Keratinocyte (primary cell): ENCODE measurements around the gene PIK3CB. TPM values are rescaled to one million over a fixed set of nuclear protein-coding genes. Genes with fewer than 3 reads are reported as not detected.

Experiments
- DNase-seq: peaks from one replicate; pipeline ENCODE4 v3.0.0-alpha.2; 2011; ENCODE audit warnings: low read depth, missing footprints, low spot score
- FAIRE-seq: peaks from 2 replicates; lab custom pipeline; 2011; peaks lifted over from hg19 to GRCh38; lab: Jason Lieb, UNC
- H2AFZ ChIP-seq: 2 replicates; pipeline ENCODE4 v1.6.0; 2012; ENCODE audit warnings: low read length, control low read depth, inconsistent platforms; ENCODE audit not compliant: control insufficient read depth
- H3K27ac ChIP-seq: 2 replicates; pipeline ENCODE4 v1.5.1; 2011; ENCODE audit warnings: low read length; ENCODE audit not compliant: control insufficient read depth, insufficient read depth
- H3K27me3 ChIP-seq: 3 replicates; pipeline ENCODE4 v1.6.0; 2011; ENCODE audit warnings: low read length; ENCODE audit not compliant: control insufficient read depth, insufficient read depth; ENCODE audit errors: extremely low read depth
- H3K36me3 ChIP-seq, 2 experiments: 2 replicates in 1 of 2; 3 replicates in 1 of 2; pipeline ENCODE4 v1.5.1; 2011; ENCODE audit warnings: low read length in 2 of 2, mild to moderate bottlenecking in 1 of 2; ENCODE audit not compliant: control insufficient read depth in 2 of 2, insufficient read depth in 2 of 2; ENCODE audit errors: extremely low read depth in 1 of 2
- H3K4me1 ChIP-seq: 3 replicates; pipeline ENCODE4 v1.5.1; 2011; ENCODE audit warnings: low read length; ENCODE audit not compliant: control insufficient read depth, insufficient read depth; ENCODE audit errors: extremely low read depth
- H3K4me2 ChIP-seq: 3 replicates; pipeline ENCODE4 v1.6.0; 2011; ENCODE audit warnings: low read depth, low read length; ENCODE audit not compliant: control insufficient read depth, insufficient read depth; ENCODE audit errors: extremely low read depth
- H3K4me3 ChIP-seq, 3 experiments: fragments of 200-600 bp in 1 of 3; sonication (generic) in 1 of 3; 2 replicates in 2 of 3; 3 replicates in 1 of 3; pipeline ENCODE4 v1.5.1; 2011 to 2016; ENCODE audit warnings: low read length in 3 of 3, mild to moderate bottlenecking in 3 of 3, control low read depth in 2 of 3, inconsistent platforms in 1 of 3, low read depth in 1 of 3, mixed read lengths in 1 of 3, mixed run types in 1 of 3, moderate library complexity in 1 of 3; ENCODE audit not compliant: control insufficient read depth in 2 of 3, insufficient read depth in 2 of 3; ENCODE audit errors: extremely low read depth in 1 of 3
- H3K79me2 ChIP-seq: 2 replicates; pipeline ENCODE4 v1.6.0; 2012; ENCODE audit warnings: low read length; ENCODE audit not compliant: control insufficient read depth, insufficient read depth
- H3K9ac ChIP-seq: 3 replicates; pipeline ENCODE4 v1.6.0; 2011; ENCODE audit warnings: low read length; ENCODE audit not compliant: control insufficient read depth, insufficient read depth; ENCODE audit errors: extremely low read depth
- H3K9me1 ChIP-seq: 3 replicates; pipeline ENCODE4 v1.6.0; 2011; ENCODE audit warnings: low read length; ENCODE audit not compliant: control insufficient read depth, insufficient read depth; ENCODE audit errors: extremely low read depth
- H3K9me3 ChIP-seq: 2 replicates; pipeline ENCODE4 v1.5.1; 2012; ENCODE audit warnings: low read depth, low read length; ENCODE audit not compliant: control insufficient read depth
- H4K20me1 ChIP-seq: 3 replicates; pipeline ENCODE4 v1.6.0; 2011; ENCODE audit warnings: low read length; ENCODE audit not compliant: control insufficient read depth, insufficient read depth; ENCODE audit errors: extremely low read depth
- EZH2 ChIP-seq: IDR thresholded peaks from one replicate; pipeline ENCODE4 v1.6.1; 2012; ENCODE audit warnings: inconsistent platforms, mild to moderate bottlenecking, low read length, moderate library complexity
- dilution Hi-C: fragments of 300-500 bp; cut with MboI; formaldehyde crosslinking; loops from one replicate; pipeline ENCODE4 v1.7.0; 2020; ENCODE audit warnings: low sequenced_read_pairs; ENCODE audit not compliant: extremely low pct_ligation_motif_present
- polyA plus RNA-seq, 5 experiments: library from polyadenylated mRNA; depleted of rRNA in 3 of 5; stranded (reverse) in 3 of 5; stranded (forward) in 1 of 5; unstranded in 1 of 5; fragments of >200 nt; gene quantifications; 1 replicate in 1 of 5; 2 replicates in 3 of 5; 3 replicates in 1 of 5; pipeline versions ENCODE4 v1.2.1 to v1.2.3, GENCODE V29; 2011 to 2012; ENCODE audit warnings: missing spikeins in 2 of 5, low read depth in 1 of 5, low replicate concordance in 1 of 5
- TF ChIP-seq, protein P1 (sequence below), 3 experiments: IDR thresholded peaks in 1 of 3; conservative IDR thresholded peaks in 1 of 3; optimal IDR thresholded peaks in 1 of 3; 2 replicates in 2 of 3; 3 replicates in 1 of 3; pipeline versions ENCODE3 to v1.5.1; 2011; ENCODE audit warnings: low read length in 3 of 3, mild to moderate bottlenecking in 3 of 3, moderate library complexity in 2 of 3, control low read depth in 1 of 3, inconsistent platforms in 1 of 3; ENCODE audit not compliant: insufficient read depth in 2 of 3; ENCODE audit errors: extremely low read depth in 1 of 3

PIK3CB gene
- polyA plus RNA-seq, 1 donor (not counting 4 experiments of a cell fraction or from before 2014, with no cell fraction given), result 19.9 TPM

GRCh38 chr3:138687236-138687635 lies 147.5 kb downstream of the PIK3CB start:
- Histone ChIP-seq H3K9me3 (no peaks in the 10 kb centered on the region), H3K4me2 (no peak overlapping the region), H3K4me3 (no peak overlapping the region), H3K4me1 (no peaks in the 10 kb centered on the region), H3K27me3 (no peaks in the 10 kb centered on the region), H3K27ac (no peak overlapping the region), H3K79me2 (no peaks in the 10 kb centered on the region), H4K20me1 (no peaks in the 10 kb centered on the region), H3K9ac (no peak overlapping the region), H3K36me3 (peaks cover 0 to 3% of the 10 kb centered on the region in 2 experiments), H3K9me1 (no peaks in the 10 kb centered on the region), H2AFZ (no peak overlapping the region)
- no peak for FAIRE-seq
- dilution Hi-C loops, result no loop called here
- no peak for DNase-seq
- TF ChIP-seq EZH2, result no peak
- TF ChIP-seq, protein P1, sequence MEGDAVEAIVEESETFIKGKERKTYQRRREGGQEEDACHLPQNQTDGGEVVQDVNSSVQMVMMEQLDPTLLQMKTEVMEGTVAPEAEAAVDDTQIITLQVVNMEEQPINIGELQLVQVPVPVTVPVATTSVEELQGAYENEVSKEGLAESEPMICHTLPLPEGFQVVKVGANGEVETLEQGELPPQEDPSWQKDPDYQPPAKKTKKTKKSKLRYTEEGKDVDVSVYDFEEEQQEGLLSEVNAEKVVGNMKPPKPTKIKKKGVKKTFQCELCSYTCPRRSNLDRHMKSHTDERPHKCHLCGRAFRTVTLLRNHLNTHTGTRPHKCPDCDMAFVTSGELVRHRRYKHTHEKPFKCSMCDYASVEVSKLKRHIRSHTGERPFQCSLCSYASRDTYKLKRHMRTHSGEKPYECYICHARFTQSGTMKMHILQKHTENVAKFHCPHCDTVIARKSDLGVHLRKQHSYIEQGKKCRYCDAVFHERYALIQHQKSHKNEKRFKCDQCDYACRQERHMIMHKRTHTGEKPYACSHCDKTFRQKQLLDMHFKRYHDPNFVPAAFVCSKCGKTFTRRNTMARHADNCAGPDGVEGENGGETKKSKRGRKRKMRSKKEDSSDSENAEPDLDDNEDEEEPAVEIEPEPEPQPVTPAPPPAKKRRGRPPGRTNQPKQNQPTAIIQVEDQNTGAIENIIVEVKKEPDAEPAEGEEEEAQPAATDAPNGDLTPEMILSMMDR (optimal IDR thresholded peaks at IDR 0.05 in 1 of 3, IDR thresholded peaks at IDR 0.05 in 1 of 3, conservative IDR thresholded peaks at IDR 0.05 in 1 of 3; ENCODE audit: extremely low read depth in 1 of 3, insufficient read depth in 2 of 3, low read length in 3 of 3), result no peak

GRCh38 chr3:138686771-138687221 lies 147.9 kb downstream of the PIK3CB start:
- H3K36me3 ChIP-seq, result peaks cover 0 to 4% of the 10 kb centered on the region in 2 experiments
- H4K20me1 ChIP-seq, result no peaks in the 10 kb centered on the region
- no peaks in the 10 kb centered on the region for H3K27me3 ChIP-seq
- FAIRE-seq (no peak), DNase-seq (no peak)
- dilution Hi-C loops, result no loop called here
- no peak overlapping the region for H3K4me2 ChIP-seq
- H3K4me3 ChIP-seq, result no peak overlapping the region
- H3K9me1 ChIP-seq, result no peaks in the 10 kb centered on the region
- TF ChIP-seq, protein P1 (optimal IDR thresholded peaks at IDR 0.05 in 1 of 3, IDR thresholded peaks at IDR 0.05 in 1 of 3, conservative IDR thresholded peaks at IDR 0.05 in 1 of 3; ENCODE audit: extremely low read depth in 1 of 3, insufficient read depth in 2 of 3, low read length in 3 of 3), result no peak
- TF ChIP-seq EZH2, result no peak
- no peak overlapping the region for H3K9ac ChIP-seq
- H3K27ac ChIP-seq, result no peak overlapping the region
- no peaks in the 10 kb centered on the region for H3K4me1 ChIP-seq
- H3K79me2 ChIP-seq, result no peaks in the 10 kb centered on the region
- H2AFZ ChIP-seq, result no peak overlapping the region
- no peaks in the 10 kb centered on the region for H3K9me3 ChIP-seq
